Liver (tissue), 3 donors: ENCODE data around the gene GMPR.

Experiments used
- ATF3 ChIP-seq: IDR thresholded peaks from 2 replicates; pipeline ENCODE4 v1.6.1; 2016; ENCODE audit warnings: antibody characterized with exemption
- CTCF ChIP-seq: fragments of 150-350 bp; IDR thresholded peaks from 2 replicates; pipeline ENCODE4 v1.5.1; 2017; ENCODE audit warnings: improper control_type of control experiment, low read depth, low read length; ENCODE audit not compliant: missing input control
- FOXA1 ChIP-seq: IDR thresholded peaks from 2 replicates; pipeline ENCODE4 v1.6.1; 2016; ENCODE audit warnings: antibody characterized with exemption
- FOXA2 ChIP-seq: IDR thresholded peaks from 2 replicates; pipeline ENCODE4 v1.6.1; 2016; ENCODE audit warnings: antibody characterized with exemption
- GABPA ChIP-seq, 2 donors: IDR thresholded peaks in 1 of 2; conservative IDR thresholded peaks in 1 of 2; 2 replicates each; pipeline ENCODE4 v1.6.1; 2016; ENCODE audit warnings: antibody characterized with exemption in 2 of 2, mild to moderate bottlenecking in 1 of 2, moderate library complexity in 1 of 2
- JUND ChIP-seq, 2 donors: IDR thresholded peaks; 2 replicates each; pipeline ENCODE4 v1.6.1; 2016; ENCODE audit warnings: antibody characterized with exemption in 2 of 2
- NR2F2 ChIP-seq: IDR thresholded peaks from 2 replicates; pipeline ENCODE4 v1.6.1; 2016; ENCODE audit warnings: antibody characterized with exemption
- RAD21 ChIP-seq, 2 donors: IDR thresholded peaks; 2 replicates each; pipeline ENCODE4 v1.6.1; 2016; ENCODE audit warnings: antibody characterized with exemption in 2 of 2, mild to moderate bottlenecking in 2 of 2
- REST ChIP-seq: IDR thresholded peaks from 2 replicates; pipeline ENCODE4 v1.6.1; 2016; ENCODE audit warnings: antibody characterized with exemption, mild to moderate bottlenecking
- SP1 ChIP-seq: IDR thresholded peaks from 2 replicates; pipeline ENCODE4 v1.6.1; 2018; ENCODE audit warnings: antibody characterized with exemption, mild to moderate bottlenecking
- TAF1 ChIP-seq: conservative IDR thresholded peaks from 2 replicates; pipeline ENCODE4 v1.6.1; 2016; ENCODE audit warnings: antibody characterized with exemption, mild to moderate bottlenecking
- YY1 ChIP-seq: IDR thresholded peaks from 2 replicates; pipeline ENCODE4 v1.6.1; 2016; ENCODE audit warnings: antibody characterized with exemption, mild to moderate bottlenecking
- ZBTB33 ChIP-seq: IDR thresholded peaks from 2 replicates; pipeline ENCODE4 v1.6.1; 2016; ENCODE audit warnings: antibody characterized with exemption
- donor health status: healthy.
- donor health status: healthy.

- no peak for TF ChIP-seq YY1
- no peak for TF ChIP-seq FOXA1
- no peak for TF ChIP-seq CTCF
- no peak for TF ChIP-seq REST
- no peak for TF ChIP-seq NR2F2
- TF ChIP-seq TAF1: no peak
- no peak for TF ChIP-seq GABPA (IDR thresholded peaks at IDR 0.05 in 1 of 2, conservative IDR thresholded peaks at IDR 0.05 in 1 of 2)
- TF ChIP-seq JUND (IDR thresholded peaks at IDR 0.05): no peak
- TF ChIP-seq ATF3: no peak
- TF ChIP-seq ZBTB33: no peak
- no peak for TF ChIP-seq SP1
- TF ChIP-seq FOXA2: no peak
- no peak for TF ChIP-seq RAD21 (IDR thresholded peaks at IDR 0.05)
These were observed 61.5 kb downstream of the GMPR start for GRCh38 chr6:16299861-16300260.
